Measurements from ENCODE around the gene MPHOSPH9. TPM values are rescaled to one million over a fixed set of nuclear protein-coding genes. Genes with fewer than 3 reads are reported as not detected.
A peak's percentile ranks its signal among the peaks of the same experiment; 100 is the strongest.
"Not testable (repeated sequence)": the region's sequence is repeated elsewhere in the genome, so short reads cannot be mapped to it uniquely, and the experiment has no call there.

MPHOSPH9 gene
- total RNA-seq, 1 donor from 2014 or later = 79.8 TPM

DNA sequence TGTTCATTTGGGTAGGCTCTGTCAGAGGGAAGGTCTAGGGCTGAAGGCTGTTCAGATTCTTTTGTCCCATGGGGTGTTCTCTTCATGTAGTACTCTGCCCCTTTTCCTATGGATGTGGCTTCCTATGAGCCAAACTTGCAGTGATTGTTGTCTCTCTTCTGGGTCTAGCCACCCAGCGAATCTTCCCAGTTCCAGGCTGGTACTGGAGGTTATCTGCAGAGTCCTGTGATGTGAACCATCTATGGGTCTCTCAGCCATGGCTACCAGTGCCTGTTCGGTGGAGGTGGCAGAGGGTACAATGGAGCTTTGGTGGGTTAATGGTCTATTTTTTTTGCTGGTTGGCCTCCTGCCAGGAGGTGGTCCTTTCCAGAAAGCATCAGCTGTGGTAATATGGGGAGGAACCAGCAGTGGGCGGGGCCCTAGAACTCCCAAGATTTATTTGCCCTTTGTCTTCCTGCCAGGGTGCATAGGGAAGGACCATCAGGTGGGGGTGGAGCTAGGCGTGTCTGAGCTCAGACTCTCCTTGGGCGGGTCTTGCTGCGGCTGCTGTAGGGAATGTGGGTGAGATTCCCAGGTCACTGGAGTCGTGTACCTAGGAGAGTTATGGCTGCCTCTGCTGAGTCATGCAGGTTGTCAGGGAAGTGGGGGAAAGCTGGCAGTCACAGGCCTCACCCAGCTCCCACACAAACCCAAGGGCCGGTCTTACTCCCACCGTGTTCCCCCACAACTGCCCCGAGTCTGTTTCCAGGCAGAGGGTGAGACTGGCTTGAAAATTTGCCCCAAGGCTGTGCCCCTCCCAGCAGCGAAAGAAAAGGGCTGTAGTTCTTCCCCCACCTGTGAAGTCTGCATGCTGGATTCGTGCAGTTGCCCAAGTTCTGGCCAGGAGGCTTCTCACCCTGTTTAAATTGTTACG is 17.8 kb upstream of the MPHOSPH9 start:
- TF ChIP-seq, protein P1, sequence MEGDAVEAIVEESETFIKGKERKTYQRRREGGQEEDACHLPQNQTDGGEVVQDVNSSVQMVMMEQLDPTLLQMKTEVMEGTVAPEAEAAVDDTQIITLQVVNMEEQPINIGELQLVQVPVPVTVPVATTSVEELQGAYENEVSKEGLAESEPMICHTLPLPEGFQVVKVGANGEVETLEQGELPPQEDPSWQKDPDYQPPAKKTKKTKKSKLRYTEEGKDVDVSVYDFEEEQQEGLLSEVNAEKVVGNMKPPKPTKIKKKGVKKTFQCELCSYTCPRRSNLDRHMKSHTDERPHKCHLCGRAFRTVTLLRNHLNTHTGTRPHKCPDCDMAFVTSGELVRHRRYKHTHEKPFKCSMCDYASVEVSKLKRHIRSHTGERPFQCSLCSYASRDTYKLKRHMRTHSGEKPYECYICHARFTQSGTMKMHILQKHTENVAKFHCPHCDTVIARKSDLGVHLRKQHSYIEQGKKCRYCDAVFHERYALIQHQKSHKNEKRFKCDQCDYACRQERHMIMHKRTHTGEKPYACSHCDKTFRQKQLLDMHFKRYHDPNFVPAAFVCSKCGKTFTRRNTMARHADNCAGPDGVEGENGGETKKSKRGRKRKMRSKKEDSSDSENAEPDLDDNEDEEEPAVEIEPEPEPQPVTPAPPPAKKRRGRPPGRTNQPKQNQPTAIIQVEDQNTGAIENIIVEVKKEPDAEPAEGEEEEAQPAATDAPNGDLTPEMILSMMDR (conservative IDR thresholded peaks at IDR 0.05) = no peak
- Mint-ChIP-seq H3K4me3 (no peak overlapping the region), H3K27me3 (ENCODE audit: low read depth) (no peaks in the 10 kb centered on the region), H3K36me3 (ENCODE audit: low read depth) (peaks cover 34% of the 10 kb centered on the region), H3K27ac (ENCODE audit: unreplicated experiment) (peak overlapping the region; percentile 35), H3K9me3 (peaks cover 9% of the 10 kb centered on the region), H3K4me1 (peaks cover 4% of the 10 kb centered on the region)
- DNase-seq (ENCODE audit: low read depth, low spot score) = no peak

DNA sequence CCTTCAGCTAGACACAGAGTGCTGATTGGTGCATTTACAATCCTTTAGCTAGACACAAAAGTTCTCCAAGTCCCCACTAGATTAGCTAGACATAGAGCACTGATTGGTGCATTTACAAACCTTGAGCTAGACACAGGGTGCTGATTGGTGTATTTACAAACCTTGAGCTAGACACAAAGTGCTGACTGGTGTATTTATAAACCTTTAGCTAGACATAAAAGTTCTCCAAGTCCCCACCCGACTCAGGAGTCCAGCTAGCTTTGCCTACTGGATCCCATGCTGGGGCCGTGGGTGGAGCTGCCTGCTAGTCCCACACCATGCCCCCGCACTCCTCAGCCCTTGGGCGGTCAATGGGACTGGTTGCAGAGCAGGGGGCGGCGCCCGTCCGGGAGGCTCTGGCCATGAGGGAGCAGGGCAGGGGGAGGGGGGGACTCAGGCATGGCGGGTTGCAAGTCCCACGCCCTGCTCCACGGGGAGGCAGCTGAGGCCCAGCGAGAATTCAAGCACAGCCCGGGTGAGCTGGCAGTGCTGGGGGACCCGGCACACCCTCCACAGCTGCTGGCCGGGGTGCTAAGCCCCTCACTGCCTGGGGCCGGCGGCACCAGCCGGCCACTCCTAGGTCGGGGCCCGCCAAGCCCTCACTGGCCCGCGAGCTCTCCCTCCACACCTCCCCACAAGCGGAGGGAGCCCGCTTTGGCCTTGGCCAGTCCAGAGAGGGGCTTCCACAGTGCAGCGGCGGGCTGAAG is 16.2 kb upstream of the MPHOSPH9 start:
- H3K27ac Mint-ChIP-seq (ENCODE audit: unreplicated experiment); DNase-seq (ENCODE audit: low read depth, low spot score); H3K4me1 Mint-ChIP-seq; H3K27me3 Mint-ChIP-seq (ENCODE audit: low read depth); H3K4me3 Mint-ChIP-seq: not testable (repeated sequence)
- Mint-ChIP-seq H3K9me3 (peaks cover 14% of the 10 kb centered on the region), H3K36me3 (ENCODE audit: low read depth) (peaks cover 41% of the 10 kb centered on the region)

DNA sequence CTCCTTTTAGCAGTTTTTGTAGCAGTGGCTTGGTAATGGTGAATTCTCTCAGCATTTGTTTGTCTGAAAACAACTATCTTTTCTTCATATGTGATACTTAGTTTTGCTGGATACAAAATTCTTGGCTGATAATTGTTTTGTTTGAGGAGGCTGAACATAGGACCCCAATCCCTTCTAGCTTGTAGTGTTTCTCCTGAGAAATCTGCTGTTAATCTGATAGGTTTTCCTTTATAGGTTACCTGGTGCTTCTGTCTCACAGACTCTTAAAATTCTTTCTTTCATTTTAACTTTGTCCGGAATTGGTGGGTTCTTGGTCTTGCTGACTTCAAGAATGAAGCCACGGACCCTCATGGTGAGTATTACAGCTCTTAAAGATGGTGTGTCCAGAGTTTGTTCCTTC is 15.2 kb upstream of the MPHOSPH9 start:
- not testable (repeated sequence) for H3K27ac Mint-ChIP-seq (ENCODE audit: unreplicated experiment); DNase-seq (ENCODE audit: low read depth, low spot score); H3K27me3 Mint-ChIP-seq (ENCODE audit: low read depth); H3K4me1 Mint-ChIP-seq
- Mint-ChIP-seq H3K36me3 (ENCODE audit: low read depth) (peaks cover 36% of the 10 kb centered on the region), H3K4me3 (peak overlapping the region; percentile 4), H3K9me3 (peaks cover 14% of the 10 kb centered on the region)

DNA sequence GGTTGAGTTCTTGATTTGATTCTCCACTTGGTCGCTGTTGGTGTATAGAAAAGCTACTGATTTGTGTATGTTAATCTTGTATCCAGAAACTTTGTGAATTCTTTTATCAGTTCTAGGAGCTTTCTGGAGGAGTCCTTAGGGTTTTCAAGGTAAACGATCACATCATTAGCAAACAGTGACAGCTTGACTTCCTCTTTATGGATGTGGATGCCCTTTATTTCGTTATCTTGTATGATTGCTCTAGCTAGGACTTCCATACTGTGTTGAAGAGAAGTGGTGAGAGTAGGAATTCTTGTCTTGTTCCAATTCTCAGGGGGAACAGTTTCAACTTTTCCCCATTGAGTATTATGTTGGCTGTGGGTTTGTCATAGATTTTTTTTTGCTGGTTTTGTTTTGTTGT is 12.7 kb upstream of the MPHOSPH9 start:
- TF ChIP-seq, protein P1 (conservative IDR thresholded peaks at IDR 0.05) = no peak
- no peaks in the 10 kb centered on the region for H3K27me3 Mint-ChIP-seq (ENCODE audit: low read depth)
- DNase-seq (ENCODE audit: low read depth, low spot score) = no peak
- no peak overlapping the region for H3K27ac Mint-ChIP-seq (ENCODE audit: unreplicated experiment)
- H3K9me3 Mint-ChIP-seq = peaks cover 14% of the 10 kb centered on the region
- H3K4me3 Mint-ChIP-seq = no peak overlapping the region
- peaks cover 43% of the 10 kb centered on the region for H3K36me3 Mint-ChIP-seq (ENCODE audit: low read depth)
- peaks cover 15% of the 10 kb centered on the region for H3K4me1 Mint-ChIP-seq

DNA sequence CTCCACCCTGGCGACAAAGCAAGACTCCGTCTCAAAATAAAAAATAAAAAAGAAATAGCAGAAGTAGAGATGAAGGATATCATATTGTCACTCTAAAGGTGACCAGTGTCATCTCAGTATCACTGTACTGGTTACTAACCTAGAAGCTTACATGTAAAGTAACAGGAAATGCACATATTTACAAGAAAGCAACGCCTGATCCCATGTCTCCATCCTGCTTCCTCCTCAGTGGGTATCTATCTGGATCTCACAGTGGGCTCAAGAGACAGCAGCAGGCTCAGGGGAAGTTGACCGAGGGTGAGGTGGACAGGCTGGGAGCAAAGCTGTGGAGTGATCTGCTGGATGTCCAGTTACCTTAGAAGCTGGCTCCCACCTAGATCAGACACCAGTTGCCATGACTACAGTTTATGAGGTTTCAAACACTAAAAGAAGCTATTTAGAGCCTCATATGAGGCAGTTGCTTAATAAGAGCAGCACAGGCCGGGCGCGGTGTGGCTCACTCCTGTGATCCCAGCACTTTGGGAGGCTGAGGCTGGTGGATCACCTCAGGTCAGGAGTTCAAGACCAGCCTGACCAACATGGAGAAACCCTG is 10.8 kb upstream of the MPHOSPH9 start:
- Mint-ChIP-seq H3K27ac (ENCODE audit: unreplicated experiment) (no peak overlapping the region), H3K9me3 (peaks cover 14% of the 10 kb centered on the region), H3K4me3 (no peak overlapping the region), H3K36me3 (ENCODE audit: low read depth) (peaks cover 33% of the 10 kb centered on the region), H3K27me3 (ENCODE audit: low read depth) (no peaks in the 10 kb centered on the region), H3K4me1 (peaks cover 15% of the 10 kb centered on the region)
- DNase-seq (ENCODE audit: low read depth, low spot score) = no peak
- TF ChIP-seq, protein P1 (conservative IDR thresholded peaks at IDR 0.05) = no peak

DNA sequence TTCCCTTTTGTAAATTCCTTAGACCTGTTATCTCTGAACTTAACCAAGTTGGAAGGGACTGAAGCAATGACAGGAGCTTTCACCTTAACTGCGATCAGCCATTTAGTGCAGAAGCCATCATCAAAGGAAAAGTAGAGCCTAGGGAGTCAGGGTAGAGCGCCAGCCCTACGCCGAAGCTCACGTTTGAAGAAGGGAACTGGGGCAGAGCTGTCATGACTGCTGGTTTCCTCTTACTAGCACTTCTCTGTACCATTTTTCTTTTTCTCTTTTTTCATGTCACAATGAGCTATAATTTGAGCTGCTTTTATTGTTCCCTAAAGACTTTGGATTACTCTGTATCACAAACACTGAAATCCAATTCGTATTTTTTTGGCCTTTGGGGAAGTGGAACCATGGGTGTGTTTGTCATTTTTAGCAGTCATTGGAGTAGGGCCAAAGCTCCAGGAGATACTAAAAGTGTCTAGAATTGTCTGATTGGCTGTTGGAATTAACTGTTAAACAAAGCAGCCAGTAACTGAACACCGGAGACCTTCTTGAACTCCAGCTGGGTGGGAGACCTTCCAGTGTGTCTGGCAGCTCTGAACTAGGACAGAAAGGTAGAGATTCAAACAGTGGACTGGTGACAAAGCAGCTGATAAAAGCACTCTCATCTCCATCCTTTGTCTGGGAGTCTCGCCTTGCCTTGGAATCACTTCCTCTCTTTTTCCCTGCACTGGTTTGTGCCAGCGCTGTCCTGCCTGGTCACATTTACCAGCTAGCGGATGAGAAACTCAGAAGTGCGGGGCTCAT is 9.4 kb upstream of the MPHOSPH9 start:
- no peak for DNase-seq (ENCODE audit: low read depth, low spot score)
- H3K4me1 Mint-ChIP-seq = peaks cover 15% of the 10 kb centered on the region
- no peaks in the 10 kb centered on the region for H3K27me3 Mint-ChIP-seq (ENCODE audit: low read depth)
- H3K4me3 Mint-ChIP-seq = no peak overlapping the region
- TF ChIP-seq, protein P1 (conservative IDR thresholded peaks at IDR 0.05) = no peak
- peaks cover 10% of the 10 kb centered on the region for H3K9me3 Mint-ChIP-seq
- H3K36me3 Mint-ChIP-seq (ENCODE audit: low read depth) = peaks cover 20% of the 10 kb centered on the region
- H3K27ac Mint-ChIP-seq (ENCODE audit: unreplicated experiment) = peak overlapping the region; percentile 72
